Measurements from ENCODE around the gene ZNF587B.
A peak's percentile ranks its signal among the peaks of the same experiment; 100 is the strongest.

DNA sequence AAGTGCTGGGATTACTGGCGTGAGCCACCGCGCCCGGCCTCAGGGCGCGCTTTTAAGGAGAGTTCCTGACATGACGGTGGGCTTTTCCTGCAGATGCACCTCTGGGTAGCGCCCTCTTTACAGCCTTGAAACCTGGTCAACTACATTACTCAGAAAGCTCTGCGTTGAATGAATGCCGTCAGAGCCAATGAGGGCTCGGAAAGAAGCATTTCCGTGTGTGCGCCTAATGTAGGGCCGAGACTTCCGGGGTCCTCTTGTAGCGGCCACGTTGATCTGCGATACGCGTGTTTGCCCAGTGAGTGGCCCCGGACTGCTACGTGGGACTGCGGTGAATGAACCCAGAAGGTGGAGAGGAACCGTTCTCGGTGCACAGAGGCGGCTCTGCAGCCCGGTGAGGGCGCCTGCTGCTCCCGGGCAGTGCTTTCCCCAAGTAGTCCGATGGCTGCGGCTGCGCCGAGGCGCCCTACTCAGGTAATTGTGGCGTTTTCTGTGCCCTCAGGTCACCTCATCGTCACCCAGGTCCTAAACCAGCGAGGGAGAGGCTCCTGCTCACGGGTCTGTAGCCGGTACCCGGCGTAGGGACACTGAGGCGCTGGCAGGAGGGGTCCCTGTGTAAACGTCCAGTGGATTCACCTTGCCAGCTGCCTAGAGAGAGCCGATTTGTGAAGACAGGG is 10.5 kb upstream of the ZNF587B start:
- TF ChIP-seq, protein P1, sequence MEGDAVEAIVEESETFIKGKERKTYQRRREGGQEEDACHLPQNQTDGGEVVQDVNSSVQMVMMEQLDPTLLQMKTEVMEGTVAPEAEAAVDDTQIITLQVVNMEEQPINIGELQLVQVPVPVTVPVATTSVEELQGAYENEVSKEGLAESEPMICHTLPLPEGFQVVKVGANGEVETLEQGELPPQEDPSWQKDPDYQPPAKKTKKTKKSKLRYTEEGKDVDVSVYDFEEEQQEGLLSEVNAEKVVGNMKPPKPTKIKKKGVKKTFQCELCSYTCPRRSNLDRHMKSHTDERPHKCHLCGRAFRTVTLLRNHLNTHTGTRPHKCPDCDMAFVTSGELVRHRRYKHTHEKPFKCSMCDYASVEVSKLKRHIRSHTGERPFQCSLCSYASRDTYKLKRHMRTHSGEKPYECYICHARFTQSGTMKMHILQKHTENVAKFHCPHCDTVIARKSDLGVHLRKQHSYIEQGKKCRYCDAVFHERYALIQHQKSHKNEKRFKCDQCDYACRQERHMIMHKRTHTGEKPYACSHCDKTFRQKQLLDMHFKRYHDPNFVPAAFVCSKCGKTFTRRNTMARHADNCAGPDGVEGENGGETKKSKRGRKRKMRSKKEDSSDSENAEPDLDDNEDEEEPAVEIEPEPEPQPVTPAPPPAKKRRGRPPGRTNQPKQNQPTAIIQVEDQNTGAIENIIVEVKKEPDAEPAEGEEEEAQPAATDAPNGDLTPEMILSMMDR (IDR thresholded peaks at IDR 0.05): no peak
- peak in 1 of 2 donors; percentile 60 for TF ChIP-seq POLR2A (IDR thresholded peaks at IDR 0.05)

Measured in thyroid gland (tissue), 4 donors.